Choroid plexus epithelial cell (primary cell): Measurements from ENCODE around the gene RUFY4.
A peak's percentile ranks its signal among the peaks of the same experiment; 100 is the strongest.
"Not testable (repeated sequence)": the region's sequence is repeated elsewhere in the genome, so short reads cannot be mapped to it uniquely, and the experiment has no call there.

ENCODE experiments used
- DNase-seq: peaks from one replicate; pipeline ENCODE4 v3.0.0-alpha.2; 2010; ENCODE audit warnings: low read depth
- H3K4me3 ChIP-seq: 2 replicates; pipeline ENCODE4 v1.5.1; 2011; ENCODE audit warnings: low read depth, mild to moderate bottlenecking, control low read depth, low read length, moderate library complexity
- TF ChIP-seq, protein P1 (sequence below): conservative IDR thresholded peaks from 2 replicates; pipeline ENCODE4 v1.5.1; 2011; ENCODE audit warnings: low read depth, mild to moderate bottlenecking, control low read depth, inconsistent platforms, low read length, moderate library complexity

RUFY4 gene

GRCh38 chr2:218031771-218032257 is 37.2 kb upstream of the RUFY4 start:
- no peak for DNase-seq
- TF ChIP-seq, protein P1, sequence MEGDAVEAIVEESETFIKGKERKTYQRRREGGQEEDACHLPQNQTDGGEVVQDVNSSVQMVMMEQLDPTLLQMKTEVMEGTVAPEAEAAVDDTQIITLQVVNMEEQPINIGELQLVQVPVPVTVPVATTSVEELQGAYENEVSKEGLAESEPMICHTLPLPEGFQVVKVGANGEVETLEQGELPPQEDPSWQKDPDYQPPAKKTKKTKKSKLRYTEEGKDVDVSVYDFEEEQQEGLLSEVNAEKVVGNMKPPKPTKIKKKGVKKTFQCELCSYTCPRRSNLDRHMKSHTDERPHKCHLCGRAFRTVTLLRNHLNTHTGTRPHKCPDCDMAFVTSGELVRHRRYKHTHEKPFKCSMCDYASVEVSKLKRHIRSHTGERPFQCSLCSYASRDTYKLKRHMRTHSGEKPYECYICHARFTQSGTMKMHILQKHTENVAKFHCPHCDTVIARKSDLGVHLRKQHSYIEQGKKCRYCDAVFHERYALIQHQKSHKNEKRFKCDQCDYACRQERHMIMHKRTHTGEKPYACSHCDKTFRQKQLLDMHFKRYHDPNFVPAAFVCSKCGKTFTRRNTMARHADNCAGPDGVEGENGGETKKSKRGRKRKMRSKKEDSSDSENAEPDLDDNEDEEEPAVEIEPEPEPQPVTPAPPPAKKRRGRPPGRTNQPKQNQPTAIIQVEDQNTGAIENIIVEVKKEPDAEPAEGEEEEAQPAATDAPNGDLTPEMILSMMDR: no peak
- H3K4me3 ChIP-seq: no peak overlapping the region

GRCh38 chr2:218032336-218033171 is 36.5 kb upstream of the RUFY4 start:
- no peak for DNase-seq
- TF ChIP-seq, protein P1: no peak
- no peak overlapping the region for H3K4me3 ChIP-seq

DNA sequence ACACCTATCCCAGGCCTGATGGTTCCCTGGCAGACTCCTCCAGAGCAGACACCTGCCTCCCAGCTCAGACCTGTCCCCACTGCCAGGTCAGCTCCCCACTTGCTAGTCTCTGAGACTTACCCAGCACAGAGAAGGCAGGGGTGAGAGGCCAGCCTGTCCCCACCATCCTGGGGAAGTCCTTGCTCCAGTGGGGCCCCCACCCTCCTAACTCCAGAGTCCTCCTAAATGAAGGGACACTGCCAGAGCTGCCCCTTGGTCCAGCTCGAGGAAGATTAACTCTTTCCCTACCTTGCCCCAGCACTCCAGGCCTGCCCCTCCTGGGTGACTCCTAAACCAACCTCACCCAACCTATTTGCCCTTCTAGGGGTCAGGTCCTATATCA is 35.9 kb upstream of the RUFY4 start:
- no peak for DNase-seq
- H3K4me3 ChIP-seq: no peak overlapping the region
- TF ChIP-seq, protein P1: no peak

GRCh38 chr2:218033590-218034496 is 35.2 kb upstream of the RUFY4 start:
- H3K4me3 ChIP-seq: no peak overlapping the region
- DNase-seq: no peak
- TF ChIP-seq, protein P1: no peak

DNA sequence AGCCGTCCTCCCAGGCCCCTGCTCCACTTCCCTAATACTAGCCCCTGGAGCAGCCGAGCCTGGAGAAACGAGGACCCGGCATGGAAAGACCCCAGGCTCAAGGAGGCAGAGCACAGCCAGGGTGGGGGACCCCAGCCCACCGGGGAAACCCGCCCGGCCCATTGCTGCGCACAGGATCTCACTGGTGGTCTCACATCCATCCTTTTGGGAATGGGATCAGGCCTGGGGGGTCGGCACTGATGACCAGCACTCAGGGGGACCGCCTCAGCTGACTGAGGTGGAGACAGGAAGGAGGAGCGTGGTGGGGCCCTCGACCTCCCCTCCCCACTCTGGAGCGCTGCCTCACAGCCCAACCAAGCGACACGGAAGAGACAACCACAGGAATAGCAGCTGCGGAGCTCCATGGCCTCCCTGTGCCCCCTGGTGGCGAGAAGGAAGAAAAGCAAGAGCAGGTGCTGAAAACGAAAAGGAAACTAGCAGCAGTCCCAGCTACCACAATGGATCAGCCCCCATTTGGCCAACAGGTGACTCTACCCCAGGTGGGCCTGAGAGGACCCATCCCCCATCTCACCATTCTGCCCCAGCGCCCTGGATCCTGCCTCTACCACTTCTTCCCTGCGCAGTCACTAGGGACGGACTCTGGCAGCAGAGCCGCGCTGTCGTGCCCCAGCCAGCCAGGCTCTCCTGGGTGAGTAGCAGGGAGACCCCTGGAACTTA is 34.4 kb upstream of the RUFY4 start:
- DNase-seq: peak; percentile 66
- TF ChIP-seq, protein P1: peak; percentile 72

GRCh38 chr2:218035463-218036100 is 33.5 kb upstream of the RUFY4 start:
- H3K4me3 ChIP-seq: no peak overlapping the region
- TF ChIP-seq, protein P1: no peak
- DNase-seq: no peak

More for the DNA sequence above, 34.4 kb upstream of the RUFY4 start:
- H3K4me3 ChIP-seq: not testable (repeated sequence)
